NT2/D1 (cell line): Measurements from ENCODE around the gene CCNK.

Experiments used
- DNase-seq: peaks from one replicate; pipeline ENCODE4 v3.0.0-alpha.2; 2011; ENCODE audit warnings: low read depth, low spot score
- H3K27me3 ChIP-seq: 2 replicates; pipeline ENCODE4 v1.6.0; 2011; ENCODE audit warnings: mild to moderate bottlenecking; ENCODE audit not compliant: insufficient read length, insufficient read depth
- H3K36me3 ChIP-seq: 2 replicates; pipeline ENCODE4 v1.6.1; 2011; ENCODE audit warnings: mild to moderate bottlenecking, low read length, mixed read lengths; ENCODE audit not compliant: insufficient read depth, insufficient read length
- H3K4me1 ChIP-seq: 2 replicates; pipeline ENCODE4 v1.5.1; 2011; ENCODE audit not compliant: insufficient read depth, insufficient read length
- H3K4me3 ChIP-seq: 2 replicates; pipeline ENCODE4 v1.5.1; 2011; ENCODE audit warnings: low read depth; ENCODE audit not compliant: insufficient read length
- H3K9ac ChIP-seq: 2 replicates; pipeline ENCODE4 v1.6.0; 2011; ENCODE audit warnings: low read depth; ENCODE audit not compliant: insufficient read length
- H3K9me3 ChIP-seq: 2 replicates; pipeline ENCODE4 v1.5.1; 2011; ENCODE audit warnings: mild to moderate bottlenecking, low read length; ENCODE audit not compliant: insufficient read depth
- SUZ12 ChIP-seq: IDR thresholded peaks from 2 replicates; pipeline ENCODE4 v1.6.1; 2011; ENCODE audit not compliant: insufficient read length, insufficient read depth; ENCODE audit errors: extremely low read depth
- YY1 ChIP-seq: IDR thresholded peaks from 2 replicates; pipeline ENCODE4 v1.6.1; 2011; ENCODE audit not compliant: insufficient read length, insufficient read depth
- ZNF274 ChIP-seq: IDR thresholded peaks from 2 replicates; pipeline ENCODE4 v1.6.1; 2011; ENCODE audit warnings: mild to moderate bottlenecking, low read depth, low read length

CCNK gene

GRCh38 chr14:99441157-99441870 lies 39.9 kb upstream of the CCNK start:
- H3K9ac ChIP-seq, result no peak overlapping the region
- 0 out of 2 replicates have a peak, but pooled peaks cover 4% of the 10 kb centered on the region for H3K9me3 ChIP-seq
- no peaks in the 10 kb centered on the region for H3K27me3 ChIP-seq
- DNase-seq, result no peak
- peaks cover 41% of the 10 kb centered on the region for H3K36me3 ChIP-seq
- TF ChIP-seq SUZ12 (no peak), ZNF274 (no peak), YY1 (no peak)
- H3K4me3 ChIP-seq, result no peak overlapping the region
- H3K4me1 ChIP-seq, result no peaks in the 10 kb centered on the region

GRCh38 chr14:99441918-99442317 lies 39.3 kb upstream of the CCNK start:
- Histone ChIP-seq H3K9me3 (0 out of 2 replicates have a peak, but pooled peaks cover 4% of the 10 kb centered on the region), H3K9ac (no peak overlapping the region), H3K4me1 (no peaks in the 10 kb centered on the region), H3K36me3 (peaks cover 43% of the 10 kb centered on the region), H3K4me3 (no peak overlapping the region), H3K27me3 (no peaks in the 10 kb centered on the region)
- DNase-seq, result no peak
- no peak for TF ChIP-seq SUZ12
- no peak for TF ChIP-seq YY1
- TF ChIP-seq ZNF274, result no peak

DNA sequence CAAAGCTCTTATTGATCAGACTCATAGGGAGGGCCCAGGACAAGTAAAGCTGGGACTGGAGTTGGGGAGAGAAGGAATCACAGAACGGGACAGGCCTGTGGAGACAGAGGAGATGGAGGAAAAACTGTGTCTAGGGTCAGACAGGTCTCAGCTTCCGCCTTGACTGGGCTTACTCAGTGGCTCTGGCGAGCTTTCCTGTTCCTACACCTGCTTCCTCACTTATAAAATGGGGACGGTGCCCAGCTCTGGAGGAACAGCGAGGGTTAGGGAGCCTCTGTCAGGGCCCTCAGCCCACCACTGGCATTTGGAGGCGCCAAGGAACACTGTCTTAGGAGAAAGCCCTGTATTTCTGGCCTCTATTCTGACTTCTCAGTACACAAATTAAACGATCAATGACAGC lies 35.3 kb upstream of the CCNK start:
- H3K36me3 ChIP-seq, result peaks cover 49% of the 10 kb centered on the region
- no peak for DNase-seq
- TF ChIP-seq SUZ12, result no peak
- no peak for TF ChIP-seq YY1
- TF ChIP-seq ZNF274, result no peak
- no peaks in the 10 kb centered on the region for H3K27me3 ChIP-seq
- no peak overlapping the region for H3K9ac ChIP-seq
- 0 out of 2 replicates have a peak, but pooled peaks cover 4% of the 10 kb centered on the region for H3K9me3 ChIP-seq
- no peaks in the 10 kb centered on the region for H3K4me1 ChIP-seq
- no peak overlapping the region for H3K4me3 ChIP-seq

- Histone ChIP-seq H3K9me3 (0 out of 2 replicates have a peak, but pooled peaks cover under 1% of the 10 kb centered on the region), H3K27me3 (no peaks in the 10 kb centered on the region), H3K4me3 (no peak overlapping the region), H3K9ac (no peak overlapping the region), H3K36me3 (peaks cover 44% of the 10 kb centered on the region), H3K4me1 (no peaks in the 10 kb centered on the region)
- DNase-seq, result no peak
- TF ChIP-seq YY1 (no peak), ZNF274 (no peak), SUZ12 (no peak)
Observed at GRCh38 chr14:99447739-99448138, 33.5 kb upstream of the CCNK start.

- TF ChIP-seq SUZ12, result no peak
- TF ChIP-seq ZNF274, result no peak
- TF ChIP-seq YY1, result no peak
- Histone ChIP-seq H3K27me3 (no peaks in the 10 kb centered on the region), H3K36me3 (peaks cover 47% of the 10 kb centered on the region), H3K4me1 (no peaks in the 10 kb centered on the region), H3K9me3 (no peaks in the 10 kb centered on the region), H3K4me3 (no peak overlapping the region), H3K9ac (no peak overlapping the region)
- DNase-seq, result no peak
Observed at GRCh38 chr14:99450266-99450665, 30.9 kb upstream of the CCNK start.

- no peak overlapping the region for H3K4me3 ChIP-seq
- no peaks in the 10 kb centered on the region for H3K4me1 ChIP-seq
- H3K27me3 ChIP-seq, result no peaks in the 10 kb centered on the region
- DNase-seq, result no peak
- H3K9ac ChIP-seq, result no peak overlapping the region
- no peak for TF ChIP-seq SUZ12
- TF ChIP-seq ZNF274, result no peak
- TF ChIP-seq YY1, result no peak
- H3K36me3 ChIP-seq, result peaks cover 51% of the 10 kb centered on the region
- no peaks in the 10 kb centered on the region for H3K9me3 ChIP-seq
Observed at GRCh38 chr14:99451234-99451633, 30.0 kb upstream of the CCNK start.

DNA sequence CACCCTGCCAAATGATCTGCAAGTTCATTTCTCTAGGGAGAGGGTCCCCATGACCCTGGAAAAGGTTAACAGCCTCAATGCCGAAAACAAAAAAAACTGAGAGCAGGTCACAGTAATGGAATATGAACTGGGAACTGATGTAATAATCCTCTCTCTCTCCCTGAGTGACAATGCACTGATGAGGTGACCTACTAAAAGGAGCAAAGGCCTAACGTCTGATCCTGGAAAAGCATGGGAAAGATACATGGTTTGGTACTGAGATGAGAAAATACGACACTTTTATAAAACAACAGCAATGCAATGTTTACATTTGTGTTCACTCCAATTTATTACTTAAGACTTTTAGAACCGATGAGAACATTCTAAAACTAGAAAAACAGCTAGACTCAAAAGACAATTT lies 28.2 kb upstream of the CCNK start:
- Histone ChIP-seq H3K4me1 (no peaks in the 10 kb centered on the region), H3K9me3 (no peaks in the 10 kb centered on the region), H3K36me3 (peaks cover 50% of the 10 kb centered on the region), H3K27me3 (no peaks in the 10 kb centered on the region), H3K4me3 (no peak overlapping the region), H3K9ac (no peak overlapping the region)
- DNase-seq, result no peak
- no peak for TF ChIP-seq YY1
- TF ChIP-seq SUZ12, result no peak
- no peak for TF ChIP-seq ZNF274

DNA sequence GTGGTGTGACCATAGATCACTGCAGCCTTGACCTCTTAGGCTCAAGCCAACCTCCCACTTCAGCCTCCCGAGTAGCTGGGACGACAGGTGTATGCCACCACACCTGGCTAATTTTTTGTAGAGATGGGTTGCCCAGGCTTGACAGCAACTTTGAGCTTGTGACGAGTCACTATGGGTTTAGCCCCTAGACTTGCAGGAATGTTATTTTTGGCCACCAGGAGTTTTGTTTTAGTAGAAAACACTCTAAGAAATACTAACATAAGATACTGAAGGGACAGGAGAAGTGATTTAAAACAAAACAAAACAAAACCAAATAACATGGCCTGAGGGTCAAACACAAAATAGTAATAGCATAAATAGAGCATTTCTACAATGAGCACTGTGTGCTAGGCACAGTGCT lies 27.0 kb upstream of the CCNK start:
- Histone ChIP-seq H3K27me3 (no peaks in the 10 kb centered on the region), H3K4me3 (no peak overlapping the region), H3K9me3 (no peaks in the 10 kb centered on the region), H3K36me3 (peaks cover 48% of the 10 kb centered on the region), H3K9ac (no peak overlapping the region), H3K4me1 (no peaks in the 10 kb centered on the region)
- no peak for DNase-seq
- no peak for TF ChIP-seq YY1
- no peak for TF ChIP-seq SUZ12
- TF ChIP-seq ZNF274, result no peak
